ENCODE results near the gene PRKCZ. TPM values are rescaled to one million over a fixed set of nuclear protein-coding genes. Genes with fewer than 3 reads are reported as not detected.

PRKCZ gene
- total RNA-seq, 1 donor, result 1.6 TPM

DNA sequence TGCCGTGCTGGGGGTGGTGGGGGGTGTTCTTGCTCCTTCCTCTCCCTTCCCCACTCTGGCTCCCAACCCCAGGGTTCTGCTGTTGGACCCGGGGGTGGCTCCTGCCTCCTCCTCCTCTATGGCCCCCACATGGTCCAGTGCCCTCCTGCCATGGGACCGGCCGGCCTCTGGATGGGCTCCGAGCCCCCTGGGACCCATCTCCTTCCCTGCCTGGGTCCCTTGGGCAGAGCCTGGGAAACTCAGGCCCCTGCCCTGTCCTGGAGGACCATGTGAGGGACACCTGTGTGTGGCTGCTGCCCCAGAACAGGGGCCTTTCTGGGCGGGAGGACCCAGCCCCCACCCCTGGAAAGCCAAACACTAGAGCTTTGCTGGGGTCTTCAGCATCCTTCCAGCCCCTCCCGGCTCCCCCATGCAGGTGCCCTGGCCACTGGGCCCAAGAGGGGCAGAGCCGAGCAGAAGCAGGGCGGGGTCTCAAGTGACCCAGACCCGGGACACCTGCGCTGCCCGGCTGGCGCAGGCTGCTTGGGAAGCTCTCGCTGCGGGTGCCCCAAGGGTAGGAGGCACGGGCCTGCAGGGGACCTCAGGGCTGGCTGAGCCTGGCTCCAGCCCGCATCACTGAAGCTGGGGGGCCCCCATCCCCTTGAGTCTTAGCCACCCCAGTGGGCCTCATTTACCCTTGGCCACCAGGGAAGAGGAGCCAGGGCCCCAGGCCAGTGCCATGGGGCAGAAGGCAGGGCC, 146.9 kb downstream of the PRKCZ start:
- no peak for DNase-seq (ENCODE audit: low read depth)
- TF ChIP-seq, protein P1, sequence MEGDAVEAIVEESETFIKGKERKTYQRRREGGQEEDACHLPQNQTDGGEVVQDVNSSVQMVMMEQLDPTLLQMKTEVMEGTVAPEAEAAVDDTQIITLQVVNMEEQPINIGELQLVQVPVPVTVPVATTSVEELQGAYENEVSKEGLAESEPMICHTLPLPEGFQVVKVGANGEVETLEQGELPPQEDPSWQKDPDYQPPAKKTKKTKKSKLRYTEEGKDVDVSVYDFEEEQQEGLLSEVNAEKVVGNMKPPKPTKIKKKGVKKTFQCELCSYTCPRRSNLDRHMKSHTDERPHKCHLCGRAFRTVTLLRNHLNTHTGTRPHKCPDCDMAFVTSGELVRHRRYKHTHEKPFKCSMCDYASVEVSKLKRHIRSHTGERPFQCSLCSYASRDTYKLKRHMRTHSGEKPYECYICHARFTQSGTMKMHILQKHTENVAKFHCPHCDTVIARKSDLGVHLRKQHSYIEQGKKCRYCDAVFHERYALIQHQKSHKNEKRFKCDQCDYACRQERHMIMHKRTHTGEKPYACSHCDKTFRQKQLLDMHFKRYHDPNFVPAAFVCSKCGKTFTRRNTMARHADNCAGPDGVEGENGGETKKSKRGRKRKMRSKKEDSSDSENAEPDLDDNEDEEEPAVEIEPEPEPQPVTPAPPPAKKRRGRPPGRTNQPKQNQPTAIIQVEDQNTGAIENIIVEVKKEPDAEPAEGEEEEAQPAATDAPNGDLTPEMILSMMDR (IDR thresholded peaks at IDR 0.05; ENCODE audit: insufficient read depth, low read length), result no peak
- no peak overlapping the region for H3K4me3 ChIP-seq (ENCODE audit: low read depth, low read length)

DNA sequence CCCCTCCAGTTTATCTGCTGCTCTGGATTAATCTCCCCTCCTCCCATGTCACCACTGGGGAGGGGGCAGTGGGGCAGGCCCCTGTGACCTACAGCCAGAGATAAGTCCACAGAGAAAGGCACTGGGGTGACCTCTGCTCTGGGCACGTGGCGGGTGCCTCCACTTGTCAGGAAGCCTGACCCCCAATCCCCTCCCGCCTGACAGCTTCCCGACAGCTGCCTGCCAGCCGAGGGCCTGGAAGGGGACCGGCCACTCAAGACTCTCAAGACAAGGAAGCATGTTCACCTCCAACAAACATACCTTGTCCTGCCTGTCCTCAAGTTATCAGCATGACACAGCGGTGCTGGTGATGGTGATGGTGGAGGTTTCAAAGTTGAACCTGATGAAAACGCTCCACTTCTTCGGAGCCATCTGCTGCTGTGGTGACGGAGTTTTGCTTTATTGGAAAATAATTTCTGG, 147.5 kb downstream of the PRKCZ start:
- DNase-seq (ENCODE audit: low read depth), result no peak
- TF ChIP-seq, protein P1 (IDR thresholded peaks at IDR 0.05; ENCODE audit: insufficient read depth, low read length), result no peak
- no peak overlapping the region for H3K4me3 ChIP-seq (ENCODE audit: low read depth, low read length)

DNA sequence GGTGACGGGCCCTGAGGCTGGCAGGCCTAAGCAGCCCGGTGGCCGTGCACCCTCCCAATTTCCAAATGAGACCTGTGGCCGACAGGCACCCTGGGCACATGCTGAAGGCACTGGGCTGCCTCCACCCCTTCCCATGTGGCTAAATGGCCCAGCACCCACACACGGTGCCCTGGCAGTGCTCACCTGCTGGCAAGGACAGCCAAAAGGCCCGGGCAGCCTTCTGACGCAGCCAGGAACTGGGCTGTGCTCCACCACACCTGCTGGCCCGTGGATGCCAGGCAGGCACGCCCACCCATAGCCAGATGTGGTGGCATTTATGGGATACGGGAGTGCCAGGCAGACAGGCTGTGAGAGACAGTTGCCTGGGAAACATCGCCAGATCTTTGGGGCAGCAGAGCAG, 148.4 kb downstream of the PRKCZ start:
- TF ChIP-seq, protein P1 (IDR thresholded peaks at IDR 0.05; ENCODE audit: insufficient read depth, low read length), result no peak
- peak overlapping the region; percentile 14 for H3K4me3 ChIP-seq (ENCODE audit: low read depth, low read length)
- no peak for DNase-seq (ENCODE audit: low read depth)

DNA sequence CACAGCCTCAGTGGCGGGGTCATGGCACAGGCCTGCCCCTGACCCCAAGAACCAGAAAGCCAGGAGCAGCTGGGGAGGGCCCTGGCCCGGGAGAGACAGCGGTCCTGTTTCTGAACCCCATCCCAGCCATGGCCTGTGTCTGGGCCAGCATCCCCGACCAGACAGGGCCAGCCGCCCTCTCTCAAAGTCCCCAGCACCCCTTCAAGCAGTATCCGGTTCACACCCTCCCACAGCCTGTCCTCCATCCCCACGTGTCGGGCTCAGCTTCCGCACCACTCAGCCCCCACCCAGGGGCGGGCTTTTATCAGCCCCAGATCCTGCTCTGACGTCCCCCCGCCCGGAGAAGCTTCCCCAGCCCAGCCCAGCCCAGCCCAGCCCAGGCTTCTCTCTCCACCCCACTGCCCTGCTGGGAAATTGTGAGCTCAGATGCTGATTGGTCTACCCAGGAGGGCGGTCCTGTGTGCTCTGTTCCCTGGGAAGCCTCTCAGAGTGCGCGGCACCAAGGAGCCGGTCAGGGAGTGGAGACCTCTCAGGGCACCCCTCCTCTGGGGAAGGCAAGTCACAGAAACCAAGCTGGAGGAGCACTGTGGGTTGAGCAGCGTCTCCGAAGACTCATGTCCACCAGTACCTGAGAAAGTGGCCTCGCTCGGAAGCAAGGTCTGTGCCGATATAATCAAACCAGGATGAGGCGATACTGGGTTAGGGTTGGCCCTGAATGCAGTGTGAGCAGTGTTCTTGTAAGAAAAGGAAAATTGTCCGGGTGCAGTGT, 149.0 kb downstream of the PRKCZ start:
- TF ChIP-seq, protein P1 (IDR thresholded peaks at IDR 0.05; ENCODE audit: insufficient read depth, low read length), result no peak
- DNase-seq (ENCODE audit: low read depth), result peak; percentile 90
- peak overlapping the region; percentile 84 for H3K4me3 ChIP-seq (ENCODE audit: low read depth, low read length)

DNA sequence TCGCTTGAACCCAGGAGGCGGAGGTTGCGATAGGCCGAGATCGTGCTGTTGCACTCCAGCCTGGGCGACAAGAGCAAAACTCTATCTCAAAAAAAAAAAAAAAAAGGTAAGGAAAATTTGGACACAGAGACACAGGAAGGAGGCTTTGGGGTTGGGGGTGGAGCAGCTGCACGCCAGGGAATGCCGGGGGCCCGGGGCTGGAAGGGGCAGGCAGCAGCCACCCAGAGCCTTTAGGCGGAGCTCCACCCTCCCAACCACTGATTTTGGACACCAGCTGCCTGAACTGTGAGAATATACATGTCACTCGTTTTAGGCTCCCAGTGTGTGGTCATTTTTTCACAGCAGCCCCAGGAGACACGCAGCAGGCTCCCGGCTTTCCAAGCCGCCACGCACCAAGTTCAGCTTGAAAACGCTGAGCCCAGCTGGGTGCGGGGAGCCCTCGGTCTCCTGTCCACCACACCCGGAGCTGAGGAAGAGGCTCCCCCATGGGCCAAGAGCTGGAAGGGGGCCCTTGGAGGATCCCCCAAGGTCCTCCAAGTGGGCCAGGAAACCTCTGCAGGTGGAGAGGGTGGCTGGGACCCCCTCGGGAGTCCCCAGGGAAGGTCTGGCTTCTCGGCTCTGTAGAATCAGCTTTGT, 150.2 kb downstream of the PRKCZ start:
- DNase-seq (ENCODE audit: low read depth), result no peak
- H3K4me3 ChIP-seq (ENCODE audit: low read depth, low read length), result peak overlapping the region; percentile 9
- TF ChIP-seq, protein P1 (IDR thresholded peaks at IDR 0.05; ENCODE audit: insufficient read depth, low read length), result no peak

DNA sequence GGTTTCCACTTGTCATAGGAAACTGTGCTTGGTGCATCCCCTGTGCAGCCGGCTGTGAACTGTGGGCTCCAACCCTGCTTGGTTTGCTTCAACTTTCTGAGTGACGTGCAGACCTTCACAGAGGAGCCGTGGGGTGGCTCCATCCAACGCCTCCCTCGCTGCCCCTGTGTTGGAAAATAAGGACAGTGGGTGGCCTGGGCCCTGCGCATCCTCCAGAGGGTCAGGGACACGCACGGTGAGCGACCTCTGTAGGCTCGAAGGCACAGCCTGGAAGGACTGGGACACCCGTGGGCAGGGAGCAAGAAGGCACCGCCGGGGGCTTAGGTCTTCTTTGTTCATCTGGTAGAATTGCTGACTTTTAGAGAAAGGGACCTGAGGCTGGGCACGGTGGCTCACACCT, 150.9 kb downstream of the PRKCZ start:
- DNase-seq (ENCODE audit: low read depth), result no peak
- TF ChIP-seq, protein P1 (IDR thresholded peaks at IDR 0.05; ENCODE audit: insufficient read depth, low read length), result no peak
- H3K4me3 ChIP-seq (ENCODE audit: low read depth, low read length), result no peak overlapping the region
